GM23338 (cell line): ENCODE results near the gene FCHSD2. TPM values are rescaled to one million over a fixed set of nuclear protein-coding genes. Genes with fewer than 3 reads are reported as not detected.
"Not testable (repeated sequence)": the region's sequence is repeated elsewhere in the genome, so short reads cannot be mapped to it uniquely, and the experiment has no call there.

Experiments
- ATAC-seq: fragments of 200-7000 bp; cut with Tn5 transposase; 3 replicates; pipeline ENCODE4 v1.9.1; 2020
- DNase-seq: peaks from one replicate; pipeline ENCODE4 v3.0.0-alpha.2; 2015; ENCODE audit warnings: low spot score
- H2AFZ ChIP-seq: fragments of 200-600 bp; sonication (generic); 2 replicates; pipeline ENCODE4 v1.8.0; 2016; ENCODE audit warnings: antibody characterized with exemption, mild to moderate bottlenecking, moderate library complexity
- H3F3A ChIP-seq: fragments of 200-600 bp; sonication (generic); replicated peaks from 2 replicates; pipeline ENCODE4 v1.8.0; 2017; ENCODE audit warnings: antibody characterized with exemption, mixed run types, low read depth
- H3K27ac ChIP-seq: fragments of 200-600 bp; sonication (generic); 2 replicates; pipeline ENCODE4 v1.6.1; 2016; ENCODE audit warnings: low read depth
- H3K27me3 ChIP-seq: fragments of 200-600 bp; sonication (generic); 2 replicates; pipeline ENCODE4 v1.8.0; 2016; ENCODE audit warnings: mild to moderate bottlenecking, mixed run types, moderate library complexity; ENCODE audit not compliant: insufficient read depth
- H3K36me3 ChIP-seq: fragments of 200-600 bp; sonication (generic); 2 replicates; pipeline ENCODE4 v1.8.0; 2016; ENCODE audit warnings: mild to moderate bottlenecking; ENCODE audit not compliant: insufficient read depth
- H3K4me1 ChIP-seq: fragments of 200-600 bp; sonication (generic); 2 replicates; pipeline ENCODE4 v1.8.0; 2016; ENCODE audit warnings: mild to moderate bottlenecking, moderate library complexity; ENCODE audit not compliant: insufficient read depth
- H3K4me2 ChIP-seq: fragments of 200-600 bp; sonication (generic); 2 replicates; pipeline ENCODE4 v1.7.1; 2017; ENCODE audit warnings: mixed run types
- H3K4me3 ChIP-seq: fragments of 200-600 bp; sonication (generic); 2 replicates; pipeline ENCODE4 v1.6.1; 2016; ENCODE audit warnings: mixed run types
- H3K79me2 ChIP-seq: fragments of 200-600 bp; sonication (generic); replicated peaks from 2 replicates; pipeline ENCODE4 v1.8.0; 2017; ENCODE audit warnings: mild to moderate bottlenecking; ENCODE audit not compliant: insufficient read depth
- H3K9me2 ChIP-seq: fragments of 200-600 bp; sonication (generic); 2 replicates; pipeline ENCODE4 v1.8.0; 2017; ENCODE audit not compliant: insufficient read depth
- H4K20me1 ChIP-seq: fragments of 200-600 bp; sonication (generic); replicated peaks from 2 replicates; pipeline ENCODE4 v1.8.0; 2017; ENCODE audit warnings: mild to moderate bottlenecking; ENCODE audit not compliant: insufficient read depth
- H3K27ac Mint-ChIP-seq: 2 replicates; pipeline ENCODE4 v1.8.0; 2020; ENCODE audit warnings: inconsistent platforms, mild to moderate bottlenecking, moderate library complexity, mixed read lengths
- H3K27me3 Mint-ChIP-seq: 3 replicates; pipeline ENCODE4 v1.8.0; 2022; ENCODE audit warnings: low read depth, mild to moderate bottlenecking, moderate library complexity, mixed read lengths, inconsistent platforms; ENCODE audit not compliant: insufficient read depth, poor library complexity
- H3K36me3 Mint-ChIP-seq: 3 replicates; pipeline ENCODE4 v1.8.0; 2021; ENCODE audit warnings: low read depth, mild to moderate bottlenecking, inconsistent platforms, moderate library complexity, mixed read lengths
- H3K4me1 Mint-ChIP-seq: 3 replicates; pipeline ENCODE4 v1.8.0; 2020; ENCODE audit warnings: mild to moderate bottlenecking, inconsistent platforms, mixed read lengths
- H3K4me3 Mint-ChIP-seq: 3 replicates; pipeline ENCODE4 v1.8.0; 2021; ENCODE audit warnings: moderate library complexity, mild to moderate bottlenecking, inconsistent platforms, mixed read lengths
- H3K9me3 Mint-ChIP-seq: 3 replicates; pipeline ENCODE4 v1.8.0; 2020; ENCODE audit warnings: moderate library complexity, mild to moderate bottlenecking, inconsistent platforms, mixed read lengths
- CREB1 ChIP-seq: fragments of 250-450 bp; sonication (Bioruptor Pico); IDR thresholded peaks from 2 replicates; pipeline ENCODE4 v1.5.0; 2020; ENCODE audit warnings: low read depth, mild to moderate bottlenecking, moderate library complexity
- EZH2 ChIP-seq: fragments of 200-600 bp; sonication (generic); IDR thresholded peaks from one replicate; pipeline ENCODE4 v1.8.0; 2017; ENCODE audit warnings: antibody characterized with exemption, mild to moderate bottlenecking, low read depth; ENCODE audit not compliant: unreplicated experiment
- EZH2phosphoT487 ChIP-seq: fragments of 200-600 bp; sonication (generic); IDR thresholded peaks from one replicate; pipeline ENCODE4 v1.8.1; 2018; ENCODE audit warnings: antibody characterized with exemption; ENCODE audit not compliant: unreplicated experiment
- JUNB ChIP-seq: IDR thresholded peaks from one replicate; pipeline ENCODE4 v1.6.1; 2016; ENCODE audit warnings: antibody characterized with exemption; ENCODE audit not compliant: unreplicated experiment
- NANOG ChIP-seq: IDR thresholded peaks from 2 replicates; pipeline ENCODE4 v1.6.1; 2016; ENCODE audit warnings: antibody characterized with exemption, borderline replicate concordance
- POLR2AphosphoS5 ChIP-seq: IDR thresholded peaks from 2 replicates; pipeline ENCODE4 v1.6.1; 2016; ENCODE audit warnings: antibody characterized with exemption, low read depth
- ZNF114 ChIP-seq: fragments of 250-450 bp; sonication (Bioruptor Pico); IDR thresholded peaks from 2 replicates; pipeline ENCODE4 v1.5.0; 2020; ENCODE audit warnings: mild to moderate bottlenecking, moderate library complexity
- polyA plus RNA-seq: library from polyadenylated mRNA; unstranded; fragments of >200 nt; fragmentation: Nextera tagmentation; extraction: Ambion mirVana; gene quantifications from 2 replicates; pipeline ENCODE4 v1.2.1, GENCODE V29; 2016
- total RNA-seq: library from RNA; depleted of rRNA; stranded (reverse); fragments of >200 nt; shearing (Covaris generic); gene quantifications from 2 replicates; pipeline ENCODE4 v1.2.3, GENCODE V29; 2014
- TF ChIP-seq, protein P1 (sequence below), 2 experiments: fragments of 200-600 bp in 1 of 2; sonication (generic) in 1 of 2; conservative IDR thresholded peaks; 2 replicates each; pipeline versions ENCODE4 v1.5.1 to v1.6.1; 2016 to 2017; ENCODE audit warnings: antibody characterized with exemption in 2 of 2, low read depth in 2 of 2, mild to moderate bottlenecking in 2 of 2, moderate library complexity in 1 of 2
- TF ChIP-seq, protein P2 (sequence below): IDR thresholded peaks from 2 replicates; pipeline ENCODE4 v1.6.1; 2016; ENCODE audit warnings: antibody characterized with exemption
- TF ChIP-seq, protein P3 (sequence below): fragments of 250-450 bp; sonication (Bioruptor Pico); IDR thresholded peaks from 2 replicates; pipeline ENCODE4 v1.5.0; 2020; ENCODE audit warnings: mild to moderate bottlenecking, moderate library complexity

FCHSD2 gene
- total and polyA plus RNA-seq, 2 experiments from 2014 or later, result 3.6 to 5.2 TPM

DNA sequence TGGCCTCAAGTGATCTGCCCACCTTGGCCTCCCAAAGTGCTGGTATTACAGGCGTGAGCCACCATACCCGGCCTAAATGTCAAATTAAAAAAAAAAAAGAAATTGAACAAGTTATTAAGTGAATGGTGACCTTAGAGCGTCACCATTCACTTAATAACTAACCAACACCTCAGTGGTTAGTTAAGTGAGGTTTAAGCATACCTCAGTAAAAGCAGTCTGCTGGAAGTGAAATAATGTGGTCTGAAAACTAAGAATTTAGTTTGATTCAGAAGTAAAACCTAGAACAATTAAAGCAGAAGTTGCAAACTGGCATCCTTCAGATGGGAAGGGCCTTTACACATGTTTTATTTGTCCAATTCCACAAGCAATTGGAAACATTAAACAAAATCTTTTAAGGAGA is 71.5 kb downstream of the FCHSD2 start:
- TF ChIP-seq CREB1 (no peak), NANOG (no peak), EZH2phosphoT487 (no peak), EZH2 (no peak), POLR2AphosphoS5 (no peak), JUNB (no peak), ZNF114 (no peak)
- TF ChIP-seq, protein P1, sequence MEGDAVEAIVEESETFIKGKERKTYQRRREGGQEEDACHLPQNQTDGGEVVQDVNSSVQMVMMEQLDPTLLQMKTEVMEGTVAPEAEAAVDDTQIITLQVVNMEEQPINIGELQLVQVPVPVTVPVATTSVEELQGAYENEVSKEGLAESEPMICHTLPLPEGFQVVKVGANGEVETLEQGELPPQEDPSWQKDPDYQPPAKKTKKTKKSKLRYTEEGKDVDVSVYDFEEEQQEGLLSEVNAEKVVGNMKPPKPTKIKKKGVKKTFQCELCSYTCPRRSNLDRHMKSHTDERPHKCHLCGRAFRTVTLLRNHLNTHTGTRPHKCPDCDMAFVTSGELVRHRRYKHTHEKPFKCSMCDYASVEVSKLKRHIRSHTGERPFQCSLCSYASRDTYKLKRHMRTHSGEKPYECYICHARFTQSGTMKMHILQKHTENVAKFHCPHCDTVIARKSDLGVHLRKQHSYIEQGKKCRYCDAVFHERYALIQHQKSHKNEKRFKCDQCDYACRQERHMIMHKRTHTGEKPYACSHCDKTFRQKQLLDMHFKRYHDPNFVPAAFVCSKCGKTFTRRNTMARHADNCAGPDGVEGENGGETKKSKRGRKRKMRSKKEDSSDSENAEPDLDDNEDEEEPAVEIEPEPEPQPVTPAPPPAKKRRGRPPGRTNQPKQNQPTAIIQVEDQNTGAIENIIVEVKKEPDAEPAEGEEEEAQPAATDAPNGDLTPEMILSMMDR (conservative IDR thresholded peaks at IDR 0.05; ENCODE audit: low read depth in 2 of 2), result no peak
- TF ChIP-seq, protein P2, sequence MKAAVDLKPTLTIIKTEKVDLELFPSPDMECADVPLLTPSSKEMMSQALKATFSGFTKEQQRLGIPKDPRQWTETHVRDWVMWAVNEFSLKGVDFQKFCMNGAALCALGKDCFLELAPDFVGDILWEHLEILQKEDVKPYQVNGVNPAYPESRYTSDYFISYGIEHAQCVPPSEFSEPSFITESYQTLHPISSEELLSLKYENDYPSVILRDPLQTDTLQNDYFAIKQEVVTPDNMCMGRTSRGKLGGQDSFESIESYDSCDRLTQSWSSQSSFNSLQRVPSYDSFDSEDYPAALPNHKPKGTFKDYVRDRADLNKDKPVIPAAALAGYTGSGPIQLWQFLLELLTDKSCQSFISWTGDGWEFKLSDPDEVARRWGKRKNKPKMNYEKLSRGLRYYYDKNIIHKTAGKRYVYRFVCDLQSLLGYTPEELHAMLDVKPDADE, result no peak
- TF ChIP-seq, protein P3, sequence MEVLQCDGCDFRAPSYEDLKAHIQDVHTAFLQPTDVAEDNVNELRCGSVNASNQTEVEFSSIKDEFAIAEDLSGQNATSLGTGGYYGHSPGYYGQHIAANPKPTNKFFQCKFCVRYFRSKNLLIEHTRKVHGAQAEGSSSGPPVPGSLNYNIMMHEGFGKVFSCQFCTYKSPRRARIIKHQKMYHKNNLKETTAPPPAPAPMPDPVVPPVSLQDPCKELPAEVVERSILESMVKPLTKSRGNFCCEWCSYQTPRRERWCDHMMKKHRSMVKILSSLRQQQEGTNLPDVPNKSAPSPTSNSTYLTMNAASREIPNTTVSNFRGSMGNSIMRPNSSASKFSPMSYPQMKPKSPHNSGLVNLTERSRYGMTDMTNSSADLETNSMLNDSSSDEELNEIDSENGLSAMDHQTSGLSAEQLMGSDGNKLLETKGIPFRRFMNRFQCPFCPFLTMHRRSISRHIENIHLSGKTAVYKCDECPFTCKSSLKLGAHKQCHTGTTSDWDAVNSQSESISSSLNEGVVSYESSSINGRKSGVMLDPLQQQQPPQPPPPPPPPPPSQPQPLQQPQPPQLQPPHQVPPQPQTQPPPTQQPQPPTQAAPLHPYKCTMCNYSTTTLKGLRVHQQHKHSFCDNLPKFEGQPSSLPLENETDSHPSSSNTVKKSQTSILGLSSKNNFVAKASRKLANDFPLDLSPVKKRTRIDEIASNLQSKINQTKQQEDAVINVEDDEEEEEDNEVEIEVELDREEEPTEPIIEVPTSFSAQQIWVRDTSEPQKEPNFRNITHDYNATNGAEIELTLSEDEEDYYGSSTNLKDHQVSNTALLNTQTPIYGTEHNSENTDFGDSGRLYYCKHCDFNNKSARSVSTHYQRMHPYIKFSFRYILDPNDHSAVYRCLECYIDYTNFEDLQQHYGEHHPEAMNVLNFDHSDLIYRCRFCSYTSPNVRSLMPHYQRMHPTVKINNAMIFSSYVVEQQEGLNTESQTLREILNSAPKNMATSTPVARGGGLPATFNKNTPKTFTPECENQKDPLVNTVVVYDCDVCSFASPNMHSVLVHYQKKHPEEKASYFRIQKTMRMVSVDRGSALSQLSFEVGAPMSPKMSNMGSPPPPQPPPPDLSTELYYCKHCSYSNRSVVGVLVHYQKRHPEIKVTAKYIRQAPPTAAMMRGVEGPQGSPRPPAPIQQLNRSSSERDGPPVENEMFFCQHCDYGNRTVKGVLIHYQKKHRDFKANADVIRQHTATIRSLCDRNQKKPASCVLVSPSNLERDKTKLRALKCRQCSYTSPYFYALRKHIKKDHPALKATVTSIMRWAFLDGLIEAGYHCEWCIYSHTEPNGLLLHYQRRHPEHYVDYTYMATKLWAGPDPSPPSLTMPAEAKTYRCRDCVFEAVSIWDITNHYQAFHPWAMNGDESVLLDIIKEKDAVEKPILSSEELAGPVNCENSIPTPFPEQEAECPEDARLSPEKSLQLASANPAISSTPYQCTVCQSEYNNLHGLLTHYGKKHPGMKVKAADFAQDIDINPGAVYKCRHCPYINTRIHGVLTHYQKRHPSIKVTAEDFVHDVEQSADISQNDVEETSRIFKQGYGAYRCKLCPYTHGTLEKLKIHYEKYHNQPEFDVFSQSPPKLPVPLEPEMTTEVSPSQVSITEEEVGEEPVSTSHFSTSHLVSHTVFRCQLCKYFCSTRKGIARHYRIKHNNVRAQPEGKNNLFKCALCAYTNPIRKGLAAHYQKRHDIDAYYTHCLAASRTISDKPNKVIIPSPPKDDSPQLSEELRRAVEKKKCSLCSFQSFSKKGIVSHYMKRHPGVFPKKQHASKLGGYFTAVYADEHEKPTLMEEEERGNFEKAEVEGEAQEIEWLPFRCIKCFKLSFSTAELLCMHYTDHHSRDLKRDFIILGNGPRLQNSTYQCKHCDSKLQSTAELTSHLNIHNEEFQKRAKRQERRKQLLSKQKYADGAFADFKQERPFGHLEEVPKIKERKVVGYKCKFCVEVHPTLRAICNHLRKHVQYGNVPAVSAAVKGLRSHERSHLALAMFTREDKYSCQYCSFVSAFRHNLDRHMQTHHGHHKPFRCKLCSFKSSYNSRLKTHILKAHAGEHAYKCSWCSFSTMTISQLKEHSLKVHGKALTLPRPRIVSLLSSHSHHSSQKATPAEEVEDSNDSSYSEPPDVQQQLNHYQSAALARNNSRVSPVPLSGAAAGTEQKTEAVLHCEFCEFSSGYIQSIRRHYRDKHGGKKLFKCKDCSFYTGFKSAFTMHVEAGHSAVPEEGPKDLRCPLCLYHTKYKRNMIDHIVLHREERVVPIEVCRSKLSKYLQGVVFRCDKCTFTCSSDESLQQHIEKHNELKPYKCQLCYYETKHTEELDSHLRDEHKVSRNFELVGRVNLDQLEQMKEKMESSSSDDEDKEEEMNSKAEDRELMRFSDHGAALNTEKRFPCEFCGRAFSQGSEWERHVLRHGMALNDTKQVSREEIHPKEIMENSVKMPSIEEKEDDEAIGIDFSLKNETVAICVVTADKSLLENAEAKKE, result no peak
- Mint-ChIP-seq H3K9me3 (no peaks in the 10 kb centered on the region), H3K4me1 (no peaks in the 10 kb centered on the region)

GRCh38 chr11:73061857-73062424 is 80.2 kb downstream of the FCHSD2 start:
- not testable (repeated sequence) for H3K9me2 ChIP-seq, H4K20me1 ChIP-seq, H3K36me3 ChIP-seq, H3K4me3 ChIP-seq, H3K9me3 Mint-ChIP-seq, H3K4me1 ChIP-seq, H2AFZ ChIP-seq, H3F3A ChIP-seq, ATAC-seq, H3K4me2 ChIP-seq, H3K27ac Mint-ChIP-seq, H3K4me1 Mint-ChIP-seq, H3K4me3 Mint-ChIP-seq, DNase-seq, H3K27me3 ChIP-seq, H3K27me3 Mint-ChIP-seq, H3K27ac ChIP-seq, H3K36me3 Mint-ChIP-seq, H3K79me2 ChIP-seq

More for the DNA sequence above, 71.5 kb downstream of the FCHSD2 start:
- Mint-ChIP-seq H3K27me3 (no peaks in the 10 kb centered on the region), H3K36me3 (no peaks in the 10 kb centered on the region), H3K27ac (no peak overlapping the region), H3K4me3 (no peak overlapping the region)
- H3K9me2 ChIP-seq, result no peaks in the 10 kb centered on the region
- H3K27ac ChIP-seq, result no peak overlapping the region
- H3K36me3 ChIP-seq, result no peaks in the 10 kb centered on the region
- H3K4me3 ChIP-seq, result no peak overlapping the region
- H3K4me1 ChIP-seq, result no peaks in the 10 kb centered on the region
- no peaks in the 10 kb centered on the region for H3F3A ChIP-seq
- H3K79me2 ChIP-seq, result no peaks in the 10 kb centered on the region
- ATAC-seq (no peak), DNase-seq (no peak)
- no peaks in the 10 kb centered on the region for H4K20me1 ChIP-seq
- no peaks in the 10 kb centered on the region for H3K27me3 ChIP-seq
- no peak overlapping the region for H3K4me2 ChIP-seq
- H2AFZ ChIP-seq, result no peak overlapping the region

- H3K27me3 ChIP-seq, DNase-seq, H3K79me2 ChIP-seq, H3K4me2 ChIP-seq, H3K36me3 Mint-ChIP-seq, H3K4me1 ChIP-seq, H3K4me3 Mint-ChIP-seq, H3K4me3 ChIP-seq, H3K27me3 Mint-ChIP-seq, H3K9me3 Mint-ChIP-seq, H3K4me1 Mint-ChIP-seq, H4K20me1 ChIP-seq, ATAC-seq, H3K36me3 ChIP-seq, H2AFZ ChIP-seq, H3K27ac ChIP-seq, H3K9me2 ChIP-seq, H3K27ac Mint-ChIP-seq, H3F3A ChIP-seq: not testable (repeated sequence)
Measured at GRCh38 chr11:73061434-73061833, 80.7 kb downstream of the FCHSD2 start.
